Activated CD4-positive, alpha-beta T cell treated with anti-CD3 and anti-CD28 coated beads, Interleukin-2, amount 50 U/mL, for 16 hours (primary cell): ENCODE data around the gene MAPK4.

Experiments
- DNase-seq: peaks from one replicate; pipeline ENCODE4 v3.0.0-alpha.2; 2020

Gene MAPK4

DNA sequence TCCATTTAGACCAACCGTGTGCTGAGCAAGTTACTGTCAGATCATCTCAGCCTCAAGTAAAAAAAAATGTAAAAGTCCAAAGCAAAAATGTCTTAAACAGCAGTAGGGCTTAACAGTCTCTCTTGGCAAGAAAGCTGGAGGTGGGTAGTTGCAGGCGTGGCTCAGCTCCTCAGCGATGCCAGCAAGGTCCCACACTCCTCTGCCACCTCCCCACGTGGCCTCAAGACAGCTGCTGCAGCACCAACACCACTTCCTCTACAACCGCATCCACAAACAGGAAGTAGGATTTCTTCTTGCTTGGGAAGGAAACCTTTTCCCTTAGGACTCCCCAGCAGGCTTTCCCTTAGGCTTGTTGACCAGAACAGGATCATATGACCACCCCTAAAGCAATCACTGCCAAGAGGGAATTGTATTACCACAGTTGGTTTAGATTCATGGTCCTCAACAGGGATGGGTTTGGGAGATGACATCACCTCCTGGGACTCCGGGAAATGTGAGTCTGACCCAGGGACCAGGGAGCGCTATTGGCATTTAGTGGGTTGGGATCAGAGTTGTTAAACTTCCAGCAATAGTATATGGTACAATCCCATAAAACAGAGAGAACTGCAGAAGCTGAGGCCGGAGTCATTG is 97.1 kb downstream of the MAPK4 start:
- DNase-seq = no peak

DNA sequence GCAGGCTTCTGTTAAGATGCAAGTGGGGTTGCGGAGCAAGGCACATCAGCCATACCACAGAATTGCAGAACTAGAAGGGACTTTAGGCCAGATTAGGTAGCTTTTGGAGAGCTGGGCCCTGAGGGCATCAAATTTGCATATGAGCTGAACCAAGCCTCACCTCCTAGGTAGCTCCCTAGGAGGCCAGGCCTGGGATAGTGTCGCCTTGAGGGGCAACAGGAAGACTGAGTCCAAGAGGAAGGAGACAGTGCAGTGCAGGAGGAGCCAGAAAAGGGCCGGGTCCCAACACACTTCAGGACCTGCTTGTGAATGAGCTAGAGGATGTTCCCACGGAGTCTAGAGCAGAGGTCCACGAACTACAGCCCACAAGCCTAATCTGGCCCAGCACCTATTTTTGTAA is 98.7 kb downstream of the MAPK4 start:
- DNase-seq = no peak

DNA sequence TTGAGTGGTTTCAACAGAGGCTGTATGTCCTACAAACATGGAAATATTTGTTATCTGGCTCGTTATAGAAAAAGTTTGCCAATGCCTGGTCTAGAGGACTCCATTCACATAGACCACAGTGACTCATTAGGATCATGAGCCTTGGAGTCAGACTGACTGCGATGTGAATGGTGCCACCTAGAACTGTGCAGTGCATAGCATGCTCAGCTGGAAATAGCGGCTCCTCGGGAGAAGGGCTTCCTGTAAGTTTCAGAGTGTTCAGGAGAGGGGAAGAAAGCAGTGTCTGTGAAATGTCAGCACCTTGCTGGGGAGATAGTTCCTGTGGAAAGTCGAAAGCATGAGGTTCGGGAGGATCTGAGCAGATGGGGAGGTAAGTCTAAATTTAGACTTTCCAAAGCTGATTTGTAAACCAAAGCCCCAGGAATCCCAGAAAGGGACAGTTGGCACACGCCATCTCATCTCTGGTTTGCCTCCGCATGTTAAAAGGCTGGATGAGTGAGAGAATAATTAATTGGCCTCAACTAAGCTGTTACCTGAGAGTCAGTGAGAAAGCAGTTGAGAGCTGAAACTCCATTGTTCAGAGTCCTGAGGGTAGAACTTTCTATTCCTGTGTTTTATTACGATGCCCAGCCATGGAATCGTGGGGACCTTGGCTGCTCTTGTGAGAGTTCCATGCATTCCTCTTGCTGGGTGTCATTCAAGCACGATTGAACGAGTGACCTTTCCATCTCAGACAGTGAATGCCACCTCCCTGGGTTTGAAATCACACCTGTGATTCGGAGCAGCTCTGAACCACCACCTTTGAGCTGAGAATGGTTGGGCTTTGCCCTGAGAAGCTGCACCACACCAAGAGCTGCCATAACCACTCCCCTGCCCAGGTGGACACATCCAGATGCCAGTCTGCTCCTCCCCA is 99.5 kb downstream of the MAPK4 start:
- no peak for DNase-seq

DNA sequence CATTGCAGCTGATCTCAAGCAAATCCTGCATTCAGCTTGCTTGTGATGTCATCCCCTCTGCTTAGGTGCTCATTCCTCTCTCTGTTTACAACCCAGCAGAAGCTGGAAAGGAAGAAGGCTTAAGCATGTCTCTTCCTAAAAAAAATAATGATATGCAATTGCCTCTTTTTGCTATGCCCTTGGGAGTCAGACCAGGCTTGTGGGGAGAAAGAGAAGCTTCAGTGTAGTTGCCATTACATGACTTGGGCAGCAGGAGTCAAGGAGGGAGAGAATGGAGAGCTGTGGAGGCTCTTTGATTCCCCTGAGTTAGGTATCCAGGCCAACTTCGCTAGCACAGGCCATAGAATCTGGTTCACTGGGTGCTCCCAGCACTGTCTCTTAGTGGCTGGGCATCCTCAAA is 101.1 kb downstream of the MAPK4 start:
- no peak for DNase-seq

DNA sequence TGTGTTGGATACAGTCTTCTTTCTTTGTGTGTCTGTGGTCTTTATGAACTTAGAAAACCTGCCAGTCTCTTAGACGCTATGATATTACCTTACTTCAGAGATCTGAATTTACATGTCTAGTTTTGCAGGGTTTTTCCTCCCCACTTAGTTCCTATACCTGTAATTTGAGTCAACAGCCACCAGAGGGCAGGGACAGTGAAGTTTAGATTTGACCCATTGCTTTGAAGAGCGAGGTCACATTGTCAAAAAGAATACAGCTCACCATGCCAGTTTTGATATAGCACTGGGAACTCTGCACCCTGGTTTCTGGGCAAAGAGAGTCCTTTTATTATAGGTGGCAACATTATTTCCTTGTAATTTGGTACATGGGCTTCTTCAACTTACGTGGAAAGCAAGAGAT is 102.3 kb downstream of the MAPK4 start:
- peak; percentile 8 for DNase-seq

DNA sequence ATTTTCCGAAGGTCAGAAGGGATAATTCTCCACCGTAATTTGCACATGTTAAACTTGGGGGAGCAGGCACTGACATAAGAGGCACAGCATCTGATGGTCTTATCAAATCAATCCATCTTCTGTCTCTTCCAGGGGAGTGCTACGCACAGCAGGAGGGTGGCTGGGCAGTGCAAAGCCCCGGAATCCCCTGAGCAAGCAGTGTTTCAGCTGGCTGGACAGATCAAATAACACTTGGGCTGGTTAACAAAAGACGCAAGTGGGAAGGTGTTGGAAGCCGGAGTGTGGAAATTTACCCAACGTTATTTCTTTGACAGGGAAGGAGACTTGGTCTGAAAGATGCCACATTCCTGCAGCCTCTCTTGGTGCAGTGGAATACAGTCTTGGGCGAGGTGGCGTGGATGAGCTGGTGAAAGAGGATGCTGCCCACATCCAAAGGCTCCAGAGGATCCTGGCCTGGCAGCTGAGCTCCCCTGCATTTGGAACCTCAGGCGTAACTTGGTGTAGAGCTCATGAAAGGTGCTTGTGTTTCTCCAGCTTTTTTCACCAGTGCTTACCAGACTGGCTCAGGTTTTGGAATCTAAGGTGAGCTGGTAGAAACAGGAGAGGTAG is 103.0 kb downstream of the MAPK4 start:
- no peak for DNase-seq

DNA sequence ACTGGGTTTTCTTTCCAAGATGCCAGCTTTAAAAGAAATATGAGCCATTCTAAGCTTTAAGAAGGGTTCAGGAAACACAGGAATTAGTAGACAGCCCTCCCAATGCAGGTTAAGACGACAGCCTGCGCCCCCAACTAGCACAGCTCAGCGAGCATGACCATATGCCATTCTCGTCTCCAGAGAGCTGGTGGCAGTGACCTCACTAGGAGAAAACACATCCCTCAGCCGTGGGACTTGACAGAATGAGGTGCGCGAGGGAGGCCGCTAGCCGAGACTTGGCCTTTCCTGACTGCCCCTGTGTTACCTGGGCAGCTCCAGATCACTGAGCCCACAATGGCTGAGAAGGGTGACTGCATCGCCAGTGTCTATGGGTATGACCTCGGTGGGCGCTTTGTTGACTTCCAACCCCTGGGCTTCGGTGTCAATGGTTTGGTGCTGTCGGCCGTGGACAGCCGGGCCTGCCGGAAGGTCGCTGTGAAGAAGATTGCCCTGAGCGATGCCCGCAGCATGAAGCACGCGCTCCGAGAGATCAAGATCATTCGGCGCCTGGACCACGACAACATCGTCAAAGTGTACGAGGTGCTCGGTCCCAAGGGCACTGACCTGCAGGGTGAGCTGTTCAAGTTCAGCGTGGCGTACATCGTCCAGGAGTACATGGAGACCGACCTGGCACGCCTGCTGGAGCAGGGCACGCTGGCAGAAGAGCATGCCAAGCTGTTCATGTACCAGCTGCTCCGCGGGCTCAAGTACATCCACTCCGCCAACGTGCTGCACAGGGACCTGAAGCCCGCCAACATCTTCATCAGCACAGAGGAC is 103.9 kb downstream of the MAPK4 start:
- no peak for DNase-seq

DNA sequence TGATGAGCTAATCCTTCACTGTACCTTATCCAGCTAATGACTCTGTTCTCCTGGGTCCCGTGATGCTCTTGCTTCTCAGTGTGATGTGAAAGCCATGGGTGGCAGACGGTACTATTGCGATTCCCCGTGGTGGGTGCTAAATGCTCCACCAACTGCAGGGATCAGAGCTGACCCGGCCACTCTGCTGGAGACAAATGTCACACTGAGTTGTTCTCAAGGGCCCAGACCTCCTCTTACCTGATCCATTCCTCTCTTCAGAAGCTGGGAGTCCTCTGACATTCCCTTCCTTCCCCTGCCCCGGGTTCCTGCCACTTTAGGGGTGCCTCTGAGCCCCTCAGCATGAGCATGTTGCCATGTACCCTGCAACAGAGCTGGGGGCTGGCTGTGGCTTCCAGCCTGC is 105.1 kb downstream of the MAPK4 start:
- DNase-seq = no peak

DNA sequence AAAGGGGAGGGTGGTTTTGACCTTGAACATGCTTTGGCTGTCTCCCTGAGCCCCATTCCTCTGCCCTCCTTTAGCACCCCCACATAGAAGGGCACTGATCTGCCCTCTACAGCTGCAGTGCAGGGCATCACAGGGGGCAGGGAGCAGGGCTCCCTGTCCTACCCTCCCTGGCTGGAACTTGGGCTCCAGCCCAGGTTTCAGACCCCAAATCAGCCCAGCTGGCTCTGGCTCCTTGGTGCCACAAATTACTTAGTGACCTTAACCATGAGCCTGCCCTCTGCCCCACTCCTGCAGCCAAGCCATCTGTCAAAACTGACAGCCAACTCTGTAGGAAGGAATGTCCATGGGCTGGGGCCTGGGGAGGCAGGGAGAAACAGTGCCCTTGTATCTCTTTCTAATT is 105.6 kb downstream of the MAPK4 start:
- no peak for DNase-seq

DNA sequence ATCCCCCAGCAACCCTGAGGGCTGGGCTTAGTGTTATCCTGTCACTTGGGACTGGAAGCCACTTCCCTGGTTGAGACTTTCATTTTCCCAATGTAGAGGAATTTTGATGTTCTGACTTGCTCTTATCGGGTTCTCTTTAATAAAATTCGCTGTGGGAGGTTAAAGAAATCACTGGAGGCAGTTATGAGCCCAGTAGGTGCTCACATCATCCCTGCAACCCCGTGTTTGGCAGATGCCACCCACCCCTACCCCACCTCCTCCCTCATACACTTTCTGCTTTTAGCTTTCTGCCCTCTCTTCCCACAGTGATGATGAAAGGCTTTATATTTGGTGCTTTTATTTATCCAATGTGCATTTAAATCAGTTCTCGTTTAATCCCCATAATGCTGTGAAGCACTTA is 106.6 kb downstream of the MAPK4 start:
- no peak for DNase-seq

DNA sequence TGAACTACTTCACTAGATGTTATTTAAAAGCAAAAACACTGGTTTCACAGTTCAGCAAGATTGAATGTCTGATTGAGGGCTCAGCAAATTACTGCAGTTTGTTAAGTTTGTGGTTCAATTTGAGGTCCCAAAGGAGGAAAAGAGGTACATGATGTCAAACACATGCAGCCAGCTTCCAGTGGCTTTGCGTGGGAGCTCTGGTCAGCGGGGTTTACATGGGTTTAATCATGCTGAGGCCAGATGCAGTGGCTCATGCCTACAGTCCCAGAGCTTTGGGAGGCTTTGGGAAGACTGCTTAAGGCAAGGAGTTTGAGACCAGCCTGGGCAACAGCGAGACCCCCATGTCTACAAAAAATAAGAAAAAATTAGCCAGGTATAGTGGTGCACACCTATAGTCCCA is 111.5 kb downstream of the MAPK4 start:
- no peak for DNase-seq

DNA sequence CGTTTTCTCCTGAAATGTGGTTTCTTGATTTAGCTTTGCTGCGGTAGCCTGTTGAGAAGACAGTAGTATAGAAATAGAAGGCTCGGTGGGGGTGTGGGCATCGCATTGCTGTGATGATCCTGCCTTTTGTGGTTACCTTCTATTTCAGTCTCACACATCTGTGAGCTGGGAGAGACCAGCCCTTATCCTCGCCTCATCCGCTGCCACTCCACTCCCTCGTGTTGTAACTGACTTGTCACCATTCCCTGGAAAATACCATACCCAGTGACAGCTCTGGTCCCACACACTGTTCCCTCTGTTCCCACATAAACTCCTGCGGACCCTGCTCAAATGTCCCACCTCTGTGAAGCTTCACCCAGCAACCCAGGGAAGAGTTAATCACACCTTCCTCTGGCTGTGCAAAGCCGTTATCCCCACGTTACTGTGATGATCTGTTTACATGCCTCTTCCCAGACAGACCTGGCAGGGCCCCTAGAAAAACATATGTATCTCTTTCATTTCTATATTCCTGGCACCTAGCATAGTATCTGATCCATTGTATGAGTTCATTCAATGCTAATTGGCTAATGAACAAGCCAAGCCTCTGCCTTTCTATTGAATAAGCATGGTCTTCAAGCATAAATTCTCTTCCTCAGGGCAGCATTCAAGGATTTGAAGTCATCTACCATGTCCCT is 114.6 kb downstream of the MAPK4 start:
- no peak for DNase-seq

DNA sequence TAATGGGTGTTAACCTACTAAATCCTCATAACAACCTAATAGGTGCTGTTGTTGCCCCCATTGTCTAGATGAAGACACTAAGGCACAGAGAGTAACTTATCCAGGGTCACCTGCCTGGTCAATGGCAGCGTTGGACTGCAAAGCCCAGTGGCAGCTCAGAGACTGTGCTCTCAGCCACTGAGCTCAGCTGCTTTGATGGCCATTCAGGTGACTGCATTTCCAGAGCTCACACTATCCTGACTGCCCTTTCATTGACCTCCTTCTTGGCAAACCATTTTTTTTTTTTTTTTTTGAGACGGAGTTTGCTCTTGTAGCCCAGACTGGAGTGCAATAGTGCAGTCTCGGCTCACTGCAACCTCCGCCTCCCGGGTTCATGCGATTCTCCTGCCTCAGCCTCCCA is 115.2 kb downstream of the MAPK4 start:
- no peak for DNase-seq

DNA sequence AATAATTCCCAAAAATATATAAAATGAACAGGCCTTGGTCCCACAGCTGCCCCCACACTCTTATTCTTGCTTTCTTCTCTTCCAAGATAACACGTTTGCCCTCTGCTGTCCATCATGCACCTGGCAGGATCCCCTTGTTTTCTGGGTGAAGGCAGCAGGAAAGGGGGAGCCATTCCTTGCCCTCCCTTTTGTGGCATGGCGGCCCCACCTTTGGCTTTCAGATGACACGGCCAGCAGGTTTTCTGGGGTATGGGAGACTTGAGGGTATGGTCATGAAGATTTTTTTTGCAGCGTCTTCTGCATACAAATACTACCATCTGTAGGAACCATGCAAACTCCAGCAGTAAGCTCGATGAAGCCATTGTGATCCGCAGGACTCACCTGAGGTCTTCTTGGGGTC is 118.8 kb downstream of the MAPK4 start:
- no peak for DNase-seq

DNA sequence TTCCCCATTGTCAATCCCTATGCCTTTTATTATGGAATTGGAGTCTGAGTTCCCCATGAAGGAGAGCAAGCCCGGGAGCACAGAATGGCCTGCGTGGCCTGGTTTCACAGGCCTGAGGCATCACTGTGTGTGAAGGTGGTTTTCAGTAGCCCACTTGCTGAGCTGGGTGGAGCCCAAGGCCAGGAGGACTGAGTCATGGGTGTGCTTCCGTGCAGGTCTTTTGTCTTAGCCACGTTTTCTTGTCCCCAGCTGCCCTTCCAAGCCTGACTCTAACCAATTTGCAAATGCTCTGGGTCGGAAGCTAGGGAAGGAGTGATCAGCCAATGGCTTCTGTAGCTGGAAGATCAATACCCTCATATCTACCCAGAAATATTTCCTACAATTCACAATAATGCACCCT is 119.2 kb downstream of the MAPK4 start:
- DNase-seq = no peak

DNA sequence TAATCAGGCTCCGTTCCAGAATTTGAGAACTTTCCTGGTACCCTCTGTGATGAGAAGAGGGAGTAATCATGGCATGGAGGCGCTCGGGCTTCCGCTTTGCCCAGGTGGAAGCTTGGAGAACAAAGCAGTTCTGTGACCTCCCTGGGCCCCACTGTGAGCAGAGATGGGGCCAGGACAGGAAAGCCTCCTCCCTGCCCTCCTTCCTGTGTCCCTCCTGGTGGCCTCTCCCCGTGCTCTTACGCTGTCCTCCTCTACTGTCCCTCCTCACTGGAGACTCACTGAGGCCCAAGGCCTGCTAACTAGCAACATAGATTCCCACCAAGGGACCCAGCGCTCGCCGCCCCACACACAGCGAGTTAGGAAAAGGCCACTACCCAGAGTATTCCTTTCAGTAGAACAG is 119.8 kb downstream of the MAPK4 start:
- no peak for DNase-seq

DNA sequence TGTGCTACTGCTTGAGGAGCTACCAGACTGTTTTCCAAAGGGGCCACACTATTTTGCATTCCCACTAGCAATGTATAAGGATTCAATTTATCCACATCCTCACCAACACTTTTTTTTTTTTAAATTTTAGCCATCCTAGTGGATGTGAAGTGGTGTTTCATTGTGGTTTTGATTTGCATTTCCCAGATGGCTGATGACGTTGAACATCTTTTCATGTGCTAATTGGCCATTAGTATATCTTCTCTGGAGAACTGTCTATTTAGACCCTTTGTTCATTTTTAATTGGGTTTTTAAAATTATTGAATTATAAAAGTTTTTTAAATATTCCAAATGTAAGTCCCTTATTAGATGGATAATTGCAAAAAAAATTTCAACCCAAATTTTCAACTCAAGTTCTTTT is 121.1 kb downstream of the MAPK4 start:
- DNase-seq = no peak

DNA sequence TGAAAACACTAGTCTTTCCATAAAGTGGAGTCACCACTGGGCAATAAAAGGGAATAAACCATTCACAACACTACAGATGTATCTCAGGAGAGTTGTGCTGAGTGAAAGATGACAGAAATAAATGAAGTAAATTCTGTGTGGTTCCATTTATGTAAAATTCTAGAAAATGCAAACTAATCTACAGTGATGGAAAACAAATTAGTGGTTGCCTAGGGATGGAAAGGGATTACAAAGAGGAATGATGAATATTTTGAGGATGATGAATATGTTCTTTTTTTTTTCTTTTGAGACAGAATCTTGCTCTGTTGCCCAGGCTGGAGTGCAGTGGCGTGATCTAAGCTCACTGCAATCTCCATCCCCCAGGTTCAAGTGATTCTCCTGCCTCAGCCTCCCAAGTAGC is 123.0 kb downstream of the MAPK4 start:
- no peak for DNase-seq

DNA sequence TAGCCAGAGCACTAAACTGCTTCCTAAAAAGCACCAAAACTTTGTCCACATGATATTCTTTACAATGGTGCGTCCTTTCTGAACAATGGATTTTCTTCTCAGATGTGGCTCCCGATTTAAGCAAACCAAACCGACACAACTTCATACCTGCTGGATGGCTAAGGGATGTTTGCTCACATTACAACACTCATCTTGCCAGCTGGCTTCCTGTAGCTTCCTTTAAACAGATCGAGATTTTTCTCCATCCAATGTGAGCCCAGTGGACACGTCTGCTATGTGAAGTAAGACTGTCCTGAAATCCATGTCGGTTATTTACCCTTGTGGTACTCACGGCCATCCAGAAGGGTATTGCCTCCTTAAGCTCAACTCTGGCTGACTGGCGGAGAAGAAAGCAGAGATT is 126.5 kb downstream of the MAPK4 start:
- DNase-seq = no peak

DNA sequence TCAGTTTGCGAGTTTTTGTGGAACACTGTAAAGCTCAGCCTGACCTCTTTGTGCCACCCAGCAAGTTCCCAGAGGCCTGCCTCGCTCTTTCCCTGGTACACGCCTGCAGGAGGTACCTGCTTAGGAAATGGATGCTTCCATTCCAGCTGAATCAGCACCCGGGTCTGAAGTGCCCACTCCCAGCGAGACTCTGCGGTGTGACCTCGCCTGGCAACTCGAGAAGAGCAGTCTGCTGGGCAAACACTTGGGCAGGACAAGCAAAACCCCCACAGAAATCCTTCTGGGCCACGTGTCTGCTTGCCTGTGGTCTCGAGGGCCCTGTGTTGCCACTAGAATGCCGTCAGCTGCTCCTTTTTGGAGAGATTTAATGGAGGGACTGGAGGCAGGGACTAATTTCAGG is 127.6 kb downstream of the MAPK4 start:
- no peak for DNase-seq

DNA sequence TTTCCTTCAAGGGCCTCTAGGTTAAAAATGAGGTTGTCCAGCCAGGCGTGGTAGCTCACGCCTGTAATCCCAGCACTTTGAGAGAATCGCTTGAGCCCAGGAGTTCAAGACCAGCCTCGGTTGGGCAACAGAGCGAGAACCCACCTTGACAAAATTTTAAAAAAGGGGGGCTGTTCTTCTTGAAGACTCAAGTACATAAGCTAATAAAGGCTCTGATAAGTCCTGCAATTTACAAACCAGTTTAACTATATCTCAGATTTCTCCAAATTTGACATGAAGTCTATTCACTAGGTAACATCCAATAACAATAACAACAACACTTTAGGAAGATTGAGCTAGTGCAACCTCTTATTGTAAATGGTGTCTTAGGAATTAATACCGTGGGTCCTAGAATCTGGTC is 129.7 kb downstream of the MAPK4 start:
- no peak for DNase-seq

DNA sequence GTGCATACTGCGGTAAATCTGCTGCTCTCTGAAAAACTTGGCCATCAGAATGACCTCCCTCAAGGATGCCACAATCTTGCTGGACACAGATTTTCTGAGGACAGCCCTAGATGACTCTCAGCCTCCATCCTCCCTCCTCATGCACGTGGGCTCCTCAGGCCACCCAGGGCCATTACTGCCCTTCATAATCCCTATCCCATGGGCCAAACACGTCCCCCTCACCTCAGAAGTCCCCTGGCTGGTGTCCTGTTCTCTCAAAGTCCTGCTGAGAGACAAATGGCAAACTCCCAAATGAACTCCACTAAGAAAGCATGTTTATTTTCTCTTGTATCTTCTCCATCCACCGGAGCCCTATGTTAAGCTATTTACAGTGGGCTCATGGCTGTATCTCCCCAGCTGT is 134.3 kb downstream of the MAPK4 start:
- no peak for DNase-seq
